HepG2 (cell line): Measurements from ENCODE around the gene FBXO44. TPM values are rescaled to one million over a fixed set of nuclear protein-coding genes. Genes with fewer than 3 reads are reported as not detected.

ENCODE experiments used
- ARNTL ChIP-seq: sonication (generic); formaldehyde crosslinking; IDR thresholded peaks from 2 replicates; pipeline ENCODE4 v1.4.0; 2020; ENCODE audit warnings: mild to moderate bottlenecking, missing genetic modification reagents
- CCDC6 ChIP-seq: sonication (generic); formaldehyde crosslinking; IDR thresholded peaks from 2 replicates; pipeline ENCODE4 v1.8.1; 2022; ENCODE audit warnings: mild to moderate bottlenecking, missing genetic modification reagents, moderate library complexity
- CREM ChIP-seq, 2 experiments: sonication (generic) in 1 of 2; formaldehyde crosslinking in 1 of 2; IDR thresholded peaks; 2 replicates each; pipeline versions ENCODE4 v1.4.0 to v1.6.1; 2016 to 2020; ENCODE audit warnings: antibody characterized with exemption in 1 of 2, mild to moderate bottlenecking in 1 of 2, missing genetic modification reagents in 1 of 2
- DR1 ChIP-seq: sonication (generic); formaldehyde crosslinking; IDR thresholded peaks from 2 replicates; pipeline ENCODE4 v1.8.0; 2021; ENCODE audit warnings: mild to moderate bottlenecking, missing genetic modification reagents, inconsistent platforms
- GATA4 ChIP-seq: sonication (generic); IDR thresholded peaks from 2 replicates; pipeline ENCODE4 v1.6.1; 2016; ENCODE audit warnings: antibody characterized with exemption, low read depth, borderline replicate concordance
- MAFG ChIP-seq: sonication (generic); formaldehyde crosslinking; IDR thresholded peaks from 2 replicates; pipeline ENCODE4 v1.5.1; 2020; ENCODE audit warnings: mild to moderate bottlenecking, missing genetic modification reagents
- NAIF1 ChIP-seq: sonication (generic); formaldehyde crosslinking; IDR thresholded peaks from 2 replicates; pipeline ENCODE4 v1.5.0; 2020; ENCODE audit warnings: mild to moderate bottlenecking, missing genetic modification reagents, borderline replicate concordance
- PHF8 ChIP-seq: sonication (generic); formaldehyde crosslinking; IDR thresholded peaks from 2 replicates; pipeline ENCODE4 v1.5.0; 2020; ENCODE audit warnings: missing genetic modification reagents
- POGZ ChIP-seq: sonication (generic); formaldehyde crosslinking; IDR thresholded peaks from 2 replicates; pipeline ENCODE4 v1.4.0; 2020; ENCODE audit warnings: mild to moderate bottlenecking, missing genetic modification reagents
- POLR2G ChIP-seq: fragments of 200-400 bp; formaldehyde crosslinking; IDR thresholded peaks from 2 replicates; pipeline ENCODE4 v1.6.1; 2018; ENCODE audit warnings: mild to moderate bottlenecking, low read depth, low read length, moderate library complexity
- RARA ChIP-seq: IDR thresholded peaks from 2 replicates; pipeline ENCODE4 v1.6.1; 2016; ENCODE audit warnings: missing genetic modification reagents, missing compliant biosample characterization
- SALL1 ChIP-seq: sonication (generic); formaldehyde crosslinking; IDR thresholded peaks from 2 replicates; pipeline ENCODE4 v1.8.0; 2022; ENCODE audit warnings: mild to moderate bottlenecking, missing genetic modification reagents
- THAP11 ChIP-seq: IDR thresholded peaks from 2 replicates; pipeline ENCODE4 v1.6.1; 2016; ENCODE audit warnings: missing biosample characterization, missing genetic modification reagents
- ZNF850 ChIP-seq: sonication (generic); formaldehyde crosslinking; conservative IDR thresholded peaks from 2 replicates; pipeline ENCODE4 v1.9.0; 2021; ENCODE audit warnings: mild to moderate bottlenecking, missing genetic modification reagents
- polyA plus RNA-seq, 8 experiments: library from polyadenylated mRNA; depleted of rRNA in 3 of 8; stranded (reverse) in 7 of 8; unstranded in 1 of 8; fragments of >200 nt; fragmentation: Illumina TruSeq in 4 of 8; extraction: Trizol in 4 of 8; gene quantifications; 2 replicates each; pipeline versions ENCODE4 v1.2.1 to v1.2.3, GENCODE V29; 2011 to 2016; ENCODE audit warnings: low read depth in 4 of 8, missing spikeins in 1 of 8, mixed read lengths in 1 of 8; ENCODE audit not compliant: insufficient read depth in 1 of 8
- total RNA-seq, 5 experiments: library from RNA; depleted of rRNA; stranded (reverse); fragments of >200 nt; fragmentation: Illumina TruSeq; extraction: Trizol; gene quantifications; 2 replicates each; pipeline ENCODE4 v1.2.3, GENCODE V29; 2016; ENCODE audit warnings: low read depth in 1 of 5
- TF ChIP-seq, protein P1 (sequence below): sonication (generic); formaldehyde crosslinking; IDR thresholded peaks from 2 replicates; pipeline ENCODE4 v1.4.0; 2020; ENCODE audit warnings: missing genetic modification reagents, borderline replicate concordance
- TF ChIP-seq, protein P2 (sequence below): IDR thresholded peaks from 2 replicates; pipeline ENCODE4 v1.6.1; 2016; ENCODE audit warnings: mild to moderate bottlenecking, missing biosample characterization, missing genetic modification reagents
- TF ChIP-seq, protein P3 (sequence below): sonication (generic); formaldehyde crosslinking; IDR thresholded peaks from 2 replicates; pipeline ENCODE4 v1.4.0; 2020; ENCODE audit warnings: missing genetic modification reagents, borderline replicate concordance
- TF ChIP-seq, protein P4 (sequence below): sonication (generic); formaldehyde crosslinking; IDR thresholded peaks from 2 replicates; pipeline ENCODE4 v1.5.0; 2020; ENCODE audit warnings: mild to moderate bottlenecking, missing genetic modification reagents
- TF ChIP-seq, protein P5 (sequence below): sonication (generic); formaldehyde crosslinking; IDR thresholded peaks from 2 replicates; pipeline ENCODE4 v1.4.0; 2020; ENCODE audit warnings: mild to moderate bottlenecking, missing genetic modification reagents
- TF ChIP-seq, protein P6 (sequence below): sonication (generic); formaldehyde crosslinking; IDR thresholded peaks from 2 replicates; pipeline ENCODE4 v1.5.0; 2020; ENCODE audit warnings: missing genetic modification reagents

Gene FBXO44
- total and polyA plus RNA-seq, 2 of the 13 experiments (the other 11 are each of a cell fraction or from before 2014, with no cell fraction given): 22.4 to 27.9 TPM

DNA sequence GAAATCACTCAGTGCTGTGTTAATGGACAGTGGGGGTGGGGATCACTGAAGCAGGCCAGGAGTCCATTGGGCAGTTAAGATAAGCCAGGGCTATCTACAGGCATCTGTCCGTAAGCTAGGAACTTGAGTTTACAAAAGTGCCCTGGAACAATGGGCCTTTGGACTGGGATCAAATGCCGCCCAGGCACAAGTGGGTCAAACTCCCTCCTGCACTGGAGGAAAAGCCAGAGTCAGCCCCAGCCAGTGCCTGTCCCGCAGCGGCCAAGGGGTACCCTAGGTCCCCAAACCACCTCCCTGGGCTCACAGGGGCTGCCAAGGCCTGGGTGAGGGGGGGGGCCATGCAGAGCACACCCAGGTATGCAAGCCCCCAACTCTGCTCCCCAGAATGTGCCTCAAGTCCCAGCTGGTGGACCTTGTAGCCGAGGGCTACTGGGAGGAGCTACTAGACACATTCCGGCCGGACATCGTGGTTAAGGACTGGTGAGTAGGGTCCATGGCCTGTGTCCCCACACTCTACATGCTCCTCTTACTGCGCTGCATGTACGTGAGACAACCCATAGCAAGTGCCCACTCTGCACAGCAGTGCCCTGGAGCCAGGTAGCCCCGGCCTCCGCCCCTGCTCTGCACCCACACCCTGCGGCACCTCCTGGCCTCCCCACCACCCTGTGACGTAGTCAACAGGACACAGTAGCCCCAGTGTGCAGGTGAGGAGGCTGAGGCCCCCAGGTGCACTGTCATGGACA is 17.0 kb downstream of the FBXO44 start (continued):
- TF ChIP-seq DR1 (peak; percentile 29; the same call in 1 of the 2 replicates), NAIF1 (0 out of 2 replicates have a peak, but pooled peaks have one; percentile 31), ARNTL (CRISPR knock-in tag) (no peak), RARA (CRISPR knock-in tag) (peak; percentile 26; the same call in 1 of the 2 replicates), SALL1 (peak; percentile 63), GATA4 (peak; percentile 81), MAFG (CRISPR knock-in tag) (peak; percentile 45; the same call in 1 of the 2 replicates), THAP11 (CRISPR knock-in tag) (peak; percentile 38; the same call in 1 of the 2 replicates), POLR2G (peak; percentile 65), CREM (IDR thresholded peaks at IDR 0.05) (peak; percentile 62; the same call in 1 of the 2 replicates), CREM (CRISPR knock-in tag; IDR thresholded peaks at IDR 0.05) (no peak), PHF8 (CRISPR knock-in tag) (peak; percentile 49), CCDC6 (CRISPR knock-in tag) (0 out of 2 replicates have a peak, but pooled peaks have one; percentile 47), POGZ (CRISPR knock-in tag) (peak; percentile 31; the same call in 1 of the 2 replicates), ZNF850 (no peak)
- TF ChIP-seq, protein P1, sequence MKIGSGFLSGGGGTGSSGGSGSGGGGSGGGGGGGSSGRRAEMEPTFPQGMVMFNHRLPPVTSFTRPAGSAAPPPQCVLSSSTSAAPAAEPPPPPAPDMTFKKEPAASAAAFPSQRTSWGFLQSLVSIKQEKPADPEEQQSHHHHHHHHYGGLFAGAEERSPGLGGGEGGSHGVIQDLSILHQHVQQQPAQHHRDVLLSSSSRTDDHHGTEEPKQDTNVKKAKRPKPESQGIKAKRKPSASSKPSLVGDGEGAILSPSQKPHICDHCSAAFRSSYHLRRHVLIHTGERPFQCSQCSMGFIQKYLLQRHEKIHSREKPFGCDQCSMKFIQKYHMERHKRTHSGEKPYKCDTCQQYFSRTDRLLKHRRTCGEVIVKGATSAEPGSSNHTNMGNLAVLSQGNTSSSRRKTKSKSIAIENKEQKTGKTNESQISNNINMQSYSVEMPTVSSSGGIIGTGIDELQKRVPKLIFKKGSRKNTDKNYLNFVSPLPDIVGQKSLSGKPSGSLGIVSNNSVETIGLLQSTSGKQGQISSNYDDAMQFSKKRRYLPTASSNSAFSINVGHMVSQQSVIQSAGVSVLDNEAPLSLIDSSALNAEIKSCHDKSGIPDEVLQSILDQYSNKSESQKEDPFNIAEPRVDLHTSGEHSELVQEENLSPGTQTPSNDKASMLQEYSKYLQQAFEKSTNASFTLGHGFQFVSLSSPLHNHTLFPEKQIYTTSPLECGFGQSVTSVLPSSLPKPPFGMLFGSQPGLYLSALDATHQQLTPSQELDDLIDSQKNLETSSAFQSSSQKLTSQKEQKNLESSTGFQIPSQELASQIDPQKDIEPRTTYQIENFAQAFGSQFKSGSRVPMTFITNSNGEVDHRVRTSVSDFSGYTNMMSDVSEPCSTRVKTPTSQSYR: peak; percentile 94
- TF ChIP-seq, protein P2, sequence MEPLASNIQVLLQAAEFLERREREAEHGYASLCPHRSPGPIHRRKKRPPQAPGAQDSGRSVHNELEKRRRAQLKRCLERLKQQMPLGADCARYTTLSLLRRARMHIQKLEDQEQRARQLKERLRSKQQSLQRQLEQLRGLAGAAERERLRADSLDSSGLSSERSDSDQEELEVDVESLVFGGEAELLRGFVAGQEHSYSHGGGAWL (CRISPR knock-in tag): no peak
- TF ChIP-seq, protein P3, sequence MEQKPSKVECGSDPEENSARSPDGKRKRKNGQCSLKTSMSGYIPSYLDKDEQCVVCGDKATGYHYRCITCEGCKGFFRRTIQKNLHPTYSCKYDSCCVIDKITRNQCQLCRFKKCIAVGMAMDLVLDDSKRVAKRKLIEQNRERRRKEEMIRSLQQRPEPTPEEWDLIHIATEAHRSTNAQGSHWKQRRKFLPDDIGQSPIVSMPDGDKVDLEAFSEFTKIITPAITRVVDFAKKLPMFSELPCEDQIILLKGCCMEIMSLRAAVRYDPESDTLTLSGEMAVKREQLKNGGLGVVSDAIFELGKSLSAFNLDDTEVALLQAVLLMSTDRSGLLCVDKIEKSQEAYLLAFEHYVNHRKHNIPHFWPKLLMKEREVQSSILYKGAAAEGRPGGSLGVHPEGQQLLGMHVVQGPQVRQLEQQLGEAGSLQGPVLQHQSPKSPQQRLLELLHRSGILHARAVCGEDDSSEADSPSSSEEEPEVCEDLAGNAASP (CRISPR knock-in tag): no peak
- TF ChIP-seq, protein P4, sequence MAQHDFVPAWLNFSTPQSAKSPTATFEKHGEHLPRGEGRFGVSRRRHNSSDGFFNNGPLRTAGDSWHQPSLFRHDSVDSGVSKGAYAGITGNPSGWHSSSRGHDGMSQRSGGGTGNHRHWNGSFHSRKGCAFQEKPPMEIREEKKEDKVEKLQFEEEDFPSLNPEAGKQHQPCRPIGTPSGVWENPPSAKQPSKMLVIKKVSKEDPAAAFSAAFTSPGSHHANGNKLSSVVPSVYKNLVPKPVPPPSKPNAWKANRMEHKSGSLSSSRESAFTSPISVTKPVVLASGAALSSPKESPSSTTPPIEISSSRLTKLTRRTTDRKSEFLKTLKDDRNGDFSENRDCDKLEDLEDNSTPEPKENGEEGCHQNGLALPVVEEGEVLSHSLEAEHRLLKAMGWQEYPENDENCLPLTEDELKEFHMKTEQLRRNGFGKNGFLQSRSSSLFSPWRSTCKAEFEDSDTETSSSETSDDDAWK (CRISPR knock-in tag): no peak
- TF ChIP-seq, protein P5, sequence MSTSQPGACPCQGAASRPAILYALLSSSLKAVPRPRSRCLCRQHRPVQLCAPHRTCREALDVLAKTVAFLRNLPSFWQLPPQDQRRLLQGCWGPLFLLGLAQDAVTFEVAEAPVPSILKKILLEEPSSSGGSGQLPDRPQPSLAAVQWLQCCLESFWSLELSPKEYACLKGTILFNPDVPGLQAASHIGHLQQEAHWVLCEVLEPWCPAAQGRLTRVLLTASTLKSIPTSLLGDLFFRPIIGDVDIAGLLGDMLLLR (CRISPR knock-in tag): 0 out of 2 replicates have a peak, but pooled peaks have one; percentile 47
- TF ChIP-seq, protein P6, sequence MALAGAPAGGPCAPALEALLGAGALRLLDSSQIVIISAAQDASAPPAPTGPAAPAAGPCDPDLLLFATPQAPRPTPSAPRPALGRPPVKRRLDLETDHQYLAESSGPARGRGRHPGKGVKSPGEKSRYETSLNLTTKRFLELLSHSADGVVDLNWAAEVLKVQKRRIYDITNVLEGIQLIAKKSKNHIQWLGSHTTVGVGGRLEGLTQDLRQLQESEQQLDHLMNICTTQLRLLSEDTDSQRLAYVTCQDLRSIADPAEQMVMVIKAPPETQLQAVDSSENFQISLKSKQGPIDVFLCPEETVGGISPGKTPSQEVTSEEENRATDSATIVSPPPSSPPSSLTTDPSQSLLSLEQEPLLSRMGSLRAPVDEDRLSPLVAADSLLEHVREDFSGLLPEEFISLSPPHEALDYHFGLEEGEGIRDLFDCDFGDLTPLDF (CRISPR knock-in tag): no peak
